Measurements from ENCODE around the gene EYA3. TPM values are rescaled to one million over a fixed set of nuclear protein-coding genes. Genes with fewer than 3 reads are reported as not detected.

EYA3 gene
- total RNA-seq, 4 donors from 2014 or later: 8.2 to 11.9 (median 8.7) TPM

DNA sequence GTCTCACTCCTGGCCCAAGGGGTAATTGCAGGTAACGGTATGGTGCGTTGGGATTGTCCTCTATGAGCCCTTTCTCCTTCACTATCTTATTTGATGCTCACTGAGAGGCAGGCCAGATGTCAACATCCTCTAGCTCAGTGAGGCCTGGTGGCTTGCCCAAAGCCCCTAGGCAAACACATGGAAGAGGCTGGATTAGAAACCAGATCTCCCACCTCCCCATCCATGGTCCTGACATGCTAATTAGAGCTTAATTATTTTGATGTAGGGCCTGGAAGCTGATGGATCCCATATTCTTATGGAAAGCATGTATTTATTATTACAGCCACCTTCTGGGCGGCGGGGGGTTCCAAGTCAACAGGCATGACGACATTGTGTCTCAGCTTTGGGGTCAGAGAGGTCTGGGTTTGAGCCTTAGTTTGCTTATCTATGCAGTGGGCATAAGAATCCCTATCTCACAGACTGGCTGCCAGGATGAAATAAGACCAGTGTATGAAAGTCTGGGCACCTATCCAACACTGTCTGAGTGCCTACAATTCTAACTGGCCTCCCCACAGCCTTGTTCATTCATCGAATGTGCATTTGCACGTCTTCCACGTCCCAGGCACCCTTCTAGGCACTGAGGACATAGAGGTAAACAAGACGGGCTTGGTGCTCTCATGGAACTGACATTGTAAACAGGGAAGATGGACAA is 147.4 kb downstream of the EYA3 start:
- Histone ChIP-seq H3K4me1 (no peaks in the 10 kb centered on the region), H3K27me3 (peaks cover 0 to 11% (median 0%) of the 10 kb centered on the region in 4 donors), H3K4me3 (no peak overlapping the region), H3K9me3 (no peaks in the 10 kb centered on the region), H3K27ac (replicated peaks in 1 of 4) (no peak overlapping the region), H3K36me3 (no peaks in the 10 kb centered on the region)
- intact Hi-C loops (cut with DNase I): no loop called here
- TF ChIP-seq POLR2A (IDR thresholded peaks at IDR 0.05; ENCODE audit: low read depth) (no peak), POLR2AphosphoS5 (IDR thresholded peaks at IDR 0.05) (no peak), EP300 (IDR thresholded peaks at IDR 0.05) (no peak)
- TF ChIP-seq, protein P1, sequence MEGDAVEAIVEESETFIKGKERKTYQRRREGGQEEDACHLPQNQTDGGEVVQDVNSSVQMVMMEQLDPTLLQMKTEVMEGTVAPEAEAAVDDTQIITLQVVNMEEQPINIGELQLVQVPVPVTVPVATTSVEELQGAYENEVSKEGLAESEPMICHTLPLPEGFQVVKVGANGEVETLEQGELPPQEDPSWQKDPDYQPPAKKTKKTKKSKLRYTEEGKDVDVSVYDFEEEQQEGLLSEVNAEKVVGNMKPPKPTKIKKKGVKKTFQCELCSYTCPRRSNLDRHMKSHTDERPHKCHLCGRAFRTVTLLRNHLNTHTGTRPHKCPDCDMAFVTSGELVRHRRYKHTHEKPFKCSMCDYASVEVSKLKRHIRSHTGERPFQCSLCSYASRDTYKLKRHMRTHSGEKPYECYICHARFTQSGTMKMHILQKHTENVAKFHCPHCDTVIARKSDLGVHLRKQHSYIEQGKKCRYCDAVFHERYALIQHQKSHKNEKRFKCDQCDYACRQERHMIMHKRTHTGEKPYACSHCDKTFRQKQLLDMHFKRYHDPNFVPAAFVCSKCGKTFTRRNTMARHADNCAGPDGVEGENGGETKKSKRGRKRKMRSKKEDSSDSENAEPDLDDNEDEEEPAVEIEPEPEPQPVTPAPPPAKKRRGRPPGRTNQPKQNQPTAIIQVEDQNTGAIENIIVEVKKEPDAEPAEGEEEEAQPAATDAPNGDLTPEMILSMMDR (IDR thresholded peaks at IDR 0.05): no peak
- no peak for DNase-seq (ENCODE audit: extremely low spot score)
- WGBS: 82% methylated on average over 9 of the region's 9 CpGs

DNA sequence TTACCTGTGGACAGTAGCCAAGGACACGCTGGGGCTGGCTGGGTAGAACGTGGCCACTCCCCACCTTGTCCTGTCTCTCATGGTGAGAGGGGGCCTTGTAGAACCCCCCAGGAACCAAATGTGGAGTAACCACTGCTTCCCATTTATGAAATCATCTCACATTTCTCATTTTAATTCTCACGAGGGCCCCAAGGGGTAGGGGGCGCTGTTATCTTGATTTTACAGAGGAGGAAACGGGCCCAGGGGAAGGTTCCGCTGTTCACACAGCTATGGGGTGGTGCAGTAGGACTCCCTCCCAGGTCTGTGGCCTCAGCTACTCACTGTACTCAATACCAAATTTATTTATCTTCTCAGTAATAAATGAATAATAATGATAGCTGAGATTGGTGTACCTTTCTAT is 148.1 kb downstream of the EYA3 start:
- intact Hi-C loops (cut with DNase I): no loop called here
- Histone ChIP-seq H3K36me3 (no peaks in the 10 kb centered on the region), H3K4me1 (peaks cover 0 to 3% (median under 1%) of the 10 kb centered on the region in 4 donors), H3K9me3 (no peaks in the 10 kb centered on the region), H3K27ac (replicated peaks in 1 of 4) (no peak overlapping the region), H3K27me3 (peaks cover 0 to 18% (median 3%) of the 10 kb centered on the region in 4 donors), H3K4me3 (no peak overlapping the region)
- no peak for DNase-seq (ENCODE audit: extremely low spot score)
- 36% methylated on average over 6 of the region's 6 CpGs for WGBS
- no peak for TF ChIP-seq EP300 (IDR thresholded peaks at IDR 0.05)
- TF ChIP-seq, protein P1 (IDR thresholded peaks at IDR 0.05): peak in 1 of 3 experiments; percentile 11

DNA sequence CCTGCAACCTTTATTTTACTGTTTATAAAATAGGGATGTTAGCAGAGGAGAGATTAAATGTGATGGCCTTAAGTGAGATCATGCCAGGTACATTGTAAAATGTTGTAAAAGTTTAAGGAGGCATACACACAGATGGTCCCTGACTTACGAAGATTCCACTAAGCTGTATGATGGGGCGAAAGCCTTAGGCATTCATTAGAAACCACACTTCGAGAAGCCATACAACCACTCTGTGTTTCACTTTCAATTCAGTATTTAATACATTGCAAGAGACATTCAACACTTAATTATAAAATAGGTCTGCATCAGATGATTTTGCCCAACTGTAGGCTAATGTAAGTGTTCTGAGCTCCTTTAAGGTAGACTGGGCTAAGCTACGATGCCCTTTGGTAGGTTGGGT is 149.9 kb downstream of the EYA3 start:
- no peak for DNase-seq (ENCODE audit: extremely low spot score)
- Histone ChIP-seq H3K27ac (replicated peaks in 1 of 4) (no peak overlapping the region), H3K36me3 (no peaks in the 10 kb centered on the region), H3K9me3 (no peaks in the 10 kb centered on the region), H3K4me3 (no peak overlapping the region), H3K4me1 (peaks cover 6 to 9% (median 8%) of the 10 kb centered on the region in 4 donors), H3K27me3 (peaks cover 0 to 32% (median 7%) of the 10 kb centered on the region in 4 donors)
- TF ChIP-seq POLR2A (IDR thresholded peaks at IDR 0.05; ENCODE audit: low read depth) (no peak), POLR2AphosphoS5 (IDR thresholded peaks at IDR 0.05) (no peak), EP300 (IDR thresholded peaks at IDR 0.05) (no peak)
- WGBS: 91% methylated on average over 4 of the region's 4 CpGs
- intact Hi-C loops (cut with DNase I): no loop called here

DNA sequence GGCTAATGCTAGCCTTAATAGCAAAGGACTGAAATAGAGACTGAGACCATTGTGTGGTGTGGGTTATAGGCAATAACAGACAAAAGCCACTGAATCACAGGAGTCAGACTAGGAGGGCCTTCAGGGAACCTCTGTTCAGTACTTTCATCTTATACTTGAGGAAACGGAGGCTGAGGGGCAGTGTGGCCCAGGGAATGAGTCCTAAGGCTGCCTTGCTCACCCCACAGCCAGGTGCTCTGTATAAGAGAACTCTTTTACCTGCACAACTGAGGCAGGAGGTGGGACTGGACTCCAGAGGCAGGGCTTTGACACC is 150.9 kb downstream of the EYA3 start:
- TF ChIP-seq POLR2AphosphoS5 (IDR thresholded peaks at IDR 0.05): no peak
- TF ChIP-seq POLR2A (IDR thresholded peaks at IDR 0.05; ENCODE audit: low read depth): no peak
- TF ChIP-seq, protein P1 (IDR thresholded peaks at IDR 0.05): no peak
- TF ChIP-seq EP300 (IDR thresholded peaks at IDR 0.05): no peak
- peaks cover 6 to 9% (median 8%) of the 10 kb centered on the region in 4 donors for H3K4me1 ChIP-seq
- intact Hi-C loops (cut with DNase I): no loop called here
- WGBS: 67% methylated on average over 1 of the region's 1 CpG
- H3K9me3 ChIP-seq: no peaks in the 10 kb centered on the region
- no peak for DNase-seq (ENCODE audit: extremely low spot score)
- H3K4me3 ChIP-seq: no peak overlapping the region
- H3K27me3 ChIP-seq: peaks cover 0 to 37% (median 7%) of the 10 kb centered on the region in 4 donors
- no peaks in the 10 kb centered on the region for H3K36me3 ChIP-seq
- no peak overlapping the region for H3K27ac ChIP-seq (replicated peaks in 1 of 4)

DNA sequence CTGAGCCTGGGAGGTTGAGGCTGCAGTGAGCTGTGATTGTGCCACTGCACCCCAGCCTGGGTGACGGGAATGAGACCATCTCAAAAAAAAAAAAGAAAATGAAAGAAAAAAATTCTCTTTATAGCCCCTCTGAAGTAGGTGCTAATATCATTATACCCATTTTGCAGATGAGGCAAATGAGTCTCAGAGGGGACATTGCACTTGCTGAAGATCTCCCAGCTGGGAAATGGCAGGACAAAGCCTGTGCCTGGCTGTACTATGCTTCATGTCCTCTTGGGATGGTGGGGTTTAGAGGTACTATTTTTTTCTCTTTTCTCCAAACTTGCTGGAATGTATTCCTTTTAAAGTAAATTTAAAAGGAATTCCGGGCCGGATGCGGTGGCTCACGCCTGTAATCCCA is 152.0 kb downstream of the EYA3 start:
- Histone ChIP-seq H3K4me1 (peaks cover 6 to 9% (median 8%) of the 10 kb centered on the region in 4 donors), H3K36me3 (no peaks in the 10 kb centered on the region), H3K4me3 (no peak overlapping the region), H3K27me3 (peaks cover 0 to 37% (median 7%) of the 10 kb centered on the region in 4 donors), H3K9me3 (no peaks in the 10 kb centered on the region), H3K27ac (replicated peaks in 1 of 4) (no peak overlapping the region)
- no peak for DNase-seq (ENCODE audit: extremely low spot score)
- 89% methylated on average over 5 of the region's 5 CpGs for WGBS
- intact Hi-C loops (cut with DNase I): no loop called here
- TF ChIP-seq POLR2A (IDR thresholded peaks at IDR 0.05; ENCODE audit: low read depth): no peak
- TF ChIP-seq, protein P1 (IDR thresholded peaks at IDR 0.05): no peak
- TF ChIP-seq POLR2AphosphoS5 (IDR thresholded peaks at IDR 0.05): no peak
- no peak for TF ChIP-seq EP300 (IDR thresholded peaks at IDR 0.05)
